SK-N-SH (cell line): Measurements from ENCODE around the gene RDX.

ENCODE experiments used
- CTCF ChIP-seq: fragments of 200-600 bp; sonication (generic); IDR thresholded peaks from 2 replicates; pipeline ENCODE4 v1.6.1; 2017; ENCODE audit warnings: antibody characterized with exemption, mild to moderate bottlenecking, moderate library complexity
- FOXJ3 ChIP-seq: sonication (generic); formaldehyde crosslinking; IDR thresholded peaks from 2 replicates; pipeline ENCODE4 v1.5.1; 2020; ENCODE audit warnings: mild to moderate bottlenecking, missing genetic modification reagents
- FOXM1 ChIP-seq: IDR thresholded peaks from 2 replicates; pipeline ENCODE4 v1.4.0; 2012; ENCODE audit warnings: low read depth, mild to moderate bottlenecking
- GABPA ChIP-seq: IDR thresholded peaks from 2 replicates; pipeline ENCODE4 v1.4.0; 2012; ENCODE audit warnings: low read depth, mild to moderate bottlenecking
- NFIC ChIP-seq: IDR thresholded peaks from 2 replicates; pipeline ENCODE4 v1.4.0; 2012; ENCODE audit warnings: borderline replicate concordance
- POLR2AphosphoS5 ChIP-seq: IDR thresholded peaks from 2 replicates; pipeline ENCODE4 v1.6.1; 2012; ENCODE audit warnings: low read depth, low read length
- RFX5 ChIP-seq: IDR thresholded peaks from 2 replicates; pipeline ENCODE4 v1.6.1; 2012; ENCODE audit warnings: mild to moderate bottlenecking, improper control_type of control experiment, low read length
- RXRA ChIP-seq: IDR thresholded peaks from 2 replicates; pipeline ENCODE4 v1.4.0; 2012; ENCODE audit warnings: low read depth, mild to moderate bottlenecking, borderline replicate concordance
- TAF1 ChIP-seq: IDR thresholded peaks from 2 replicates; pipeline ENCODE4 v1.6.1; 2012; ENCODE audit warnings: low read depth, mild to moderate bottlenecking, low read length, moderate library complexity, borderline replicate concordance
- ZBTB33 ChIP-seq: IDR thresholded peaks from 2 replicates; pipeline ENCODE4 v1.4.0; 2012; ENCODE audit warnings: low read depth, borderline replicate concordance

- TF ChIP-seq CTCF (no peak), POLR2AphosphoS5 (no peak), RXRA (no peak), FOXJ3 (CRISPR knock-in tag) (no peak), TAF1 (no peak), RFX5 (no peak), GABPA (no peak), ZBTB33 (no peak), NFIC (no peak), FOXM1 (no peak)
Observed at GRCh38 chr11:110185599-110185998, 110.8 kb downstream of the RDX start.
